SJSA1 (cell line): ENCODE results near the gene C10orf90. TPM values are rescaled to one million over a fixed set of nuclear protein-coding genes. Genes with fewer than 3 reads are reported as not detected.

Experiments used
- DNase-seq, 2 experiments: peaks; one replicate each; pipeline ENCODE4 v3.0.0-alpha.2; 2015 to 2020; ENCODE audit warnings: low spot score in 2 of 2, low read depth in 1 of 2
- H3K27ac ChIP-seq: fragments of 250-450 bp; sonication (Bioruptor Pico); 2 replicates; pipeline ENCODE4 v1.5.1; 2020; ENCODE audit warnings: mild to moderate bottlenecking, moderate library complexity
- H3K27me3 ChIP-seq: fragments of 250-450 bp; sonication (Bioruptor Pico); replicated peaks from 2 replicates; pipeline ENCODE4 v1.5.1; 2020; ENCODE audit warnings: mild to moderate bottlenecking, moderate library complexity
- H3K36me3 ChIP-seq: fragments of 250-450 bp; sonication (Bioruptor Pico); 2 replicates; pipeline ENCODE4 v1.5.1; 2020; ENCODE audit warnings: mild to moderate bottlenecking
- H3K4me1 ChIP-seq: fragments of 250-450 bp; sonication (Bioruptor Pico); replicated peaks from 2 replicates; pipeline ENCODE4 v1.6.1; 2021; ENCODE audit warnings: mild to moderate bottlenecking
- H3K4me3 ChIP-seq: fragments of 250-450 bp; sonication (Bioruptor Pico); 2 replicates; pipeline ENCODE4 v1.5.1; 2020; ENCODE audit warnings: mild to moderate bottlenecking
- H3K9me3 ChIP-seq: fragments of 250-450 bp; sonication (Bioruptor Pico); replicated peaks from 2 replicates; pipeline ENCODE4 v1.5.1; 2020; ENCODE audit warnings: mild to moderate bottlenecking
- total RNA-seq: library from RNA; depleted of rRNA; stranded (reverse); fragments of >200 nt; shearing (Covaris generic); gene quantifications from 2 replicates; pipeline ENCODE4 v1.2.3, GENCODE V29; 2014

The C10orf90 gene
- total RNA-seq, 1 experiment from 2014 or later, result not detected

GRCh38 chr10:126455036-126455765 is 215.3 kb downstream of the C10orf90 start:
- H3K4me3 ChIP-seq, result no peak overlapping the region
- H3K9me3 ChIP-seq, result no peaks in the 10 kb centered on the region
- no peaks in the 10 kb centered on the region for H3K36me3 ChIP-seq
- H3K27ac ChIP-seq, result no peak overlapping the region
- H3K4me1 ChIP-seq, result peaks cover 8% of the 10 kb centered on the region
- no peaks in the 10 kb centered on the region for H3K27me3 ChIP-seq
- no peak for DNase-seq

DNA sequence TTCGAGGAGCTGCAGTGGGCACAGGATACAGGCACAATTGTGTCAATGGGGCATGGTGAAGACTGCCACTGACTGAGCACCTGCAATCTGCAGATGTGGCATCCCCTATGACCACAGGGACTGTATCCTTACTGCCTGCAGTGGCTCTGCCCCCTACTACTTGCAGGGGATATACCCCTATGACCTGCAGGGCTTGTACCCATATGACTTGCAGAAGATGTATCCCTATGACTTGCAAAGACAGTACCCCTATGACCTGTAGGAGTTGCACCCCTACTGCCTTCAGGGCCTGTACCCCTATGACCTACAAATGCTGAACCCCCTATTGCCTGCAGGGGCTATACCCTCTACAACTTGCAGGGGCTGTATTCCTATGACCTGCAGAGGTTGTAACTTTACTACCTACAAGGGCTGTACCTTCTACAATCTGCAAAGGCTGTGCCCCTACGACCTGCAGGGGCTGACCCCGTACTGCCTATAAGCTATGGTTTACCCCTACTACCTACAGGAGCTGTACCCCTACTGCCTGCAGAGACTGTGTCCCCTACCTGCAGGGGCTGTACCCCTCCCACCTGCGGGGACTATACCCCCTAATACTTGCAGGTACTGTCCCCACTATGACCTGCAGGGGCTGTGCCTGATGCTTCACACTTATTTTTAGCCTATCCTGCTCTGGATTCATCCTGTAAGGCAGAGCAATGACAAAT is 216.3 kb downstream of the C10orf90 start:
- Histone ChIP-seq H3K9me3 (no peaks in the 10 kb centered on the region), H3K27ac (no peak overlapping the region), H3K4me3 (no peak overlapping the region), H3K27me3 (no peaks in the 10 kb centered on the region), H3K36me3 (no peaks in the 10 kb centered on the region), H3K4me1 (no peaks in the 10 kb centered on the region)
- no peak for DNase-seq

GRCh38 chr10:126452245-126452644 is 218.2 kb downstream of the C10orf90 start:
- Histone ChIP-seq H3K4me1 (no peaks in the 10 kb centered on the region), H3K36me3 (no peaks in the 10 kb centered on the region), H3K9me3 (no peaks in the 10 kb centered on the region), H3K27ac (no peak overlapping the region), H3K27me3 (no peaks in the 10 kb centered on the region), H3K4me3 (no peak overlapping the region)
- DNase-seq, result no peak

DNA sequence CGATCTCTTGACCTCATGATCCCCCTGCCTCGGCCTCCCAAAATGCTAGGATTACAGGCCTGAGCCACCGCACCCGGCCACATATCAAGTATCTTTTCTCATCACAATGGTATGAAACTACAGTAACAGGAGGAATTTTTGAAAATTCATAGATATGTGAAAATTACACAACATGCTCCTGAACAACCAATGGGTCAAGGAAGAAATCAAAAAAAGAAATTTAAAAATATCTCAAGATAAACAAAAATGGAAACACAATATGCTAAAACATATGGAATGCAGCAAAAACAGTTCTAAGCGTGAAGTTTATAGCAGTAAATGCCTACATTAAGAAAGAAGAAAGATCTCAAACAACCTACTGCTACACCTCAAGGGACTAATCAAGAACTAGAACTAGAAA is 222.4 kb downstream of the C10orf90 start:
- Histone ChIP-seq H3K9me3 (no peaks in the 10 kb centered on the region), H3K4me3 (no peak overlapping the region), H3K36me3 (no peaks in the 10 kb centered on the region), H3K4me1 (no peaks in the 10 kb centered on the region), H3K27me3 (no peaks in the 10 kb centered on the region), H3K27ac (no peak overlapping the region)
- DNase-seq, result no peak

DNA sequence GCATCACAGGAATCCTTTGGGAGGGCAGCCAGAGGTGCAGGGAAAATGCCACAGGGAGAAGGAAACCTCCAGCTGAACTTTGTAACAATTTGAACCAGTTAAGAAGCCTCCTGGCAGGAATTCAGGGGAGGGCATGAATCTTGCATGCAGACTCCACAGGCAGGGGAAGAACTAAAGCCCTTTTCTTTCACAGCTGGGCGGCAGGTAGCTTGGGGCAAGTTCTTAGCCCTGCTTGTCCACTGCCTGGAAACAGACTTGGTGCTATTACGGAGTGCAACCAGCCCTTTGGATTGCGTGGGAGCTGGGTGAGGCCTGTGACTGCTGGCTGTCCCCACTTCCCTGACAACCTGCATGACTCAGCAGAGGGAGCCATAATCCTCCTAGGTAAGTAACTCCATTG is 230.6 kb downstream of the C10orf90 start:
- no peak for DNase-seq
- Histone ChIP-seq H3K4me3 (no peak overlapping the region), H3K27me3 (no peaks in the 10 kb centered on the region), H3K9me3 (no peaks in the 10 kb centered on the region), H3K4me1 (no peaks in the 10 kb centered on the region), H3K27ac (no peak overlapping the region), H3K36me3 (no peaks in the 10 kb centered on the region)

DNA sequence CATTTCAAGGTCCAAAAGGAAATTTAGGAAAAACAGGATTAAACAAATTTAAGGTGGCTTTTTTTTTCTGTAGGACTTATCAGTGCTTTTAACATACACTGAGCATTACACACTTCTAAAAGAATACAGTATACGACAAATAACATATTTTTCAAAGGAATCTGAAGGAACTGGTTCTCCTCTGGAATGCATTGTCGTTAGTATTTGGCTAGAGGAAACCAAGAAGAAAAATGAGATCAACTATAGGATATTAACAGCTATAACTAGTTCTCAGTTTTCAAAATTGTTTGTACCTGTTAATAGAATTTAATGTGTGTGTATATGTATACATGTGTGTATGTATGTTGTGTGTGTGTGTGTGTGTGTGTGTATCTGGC is 232.1 kb downstream of the C10orf90 start:
- no peak for DNase-seq
- no peaks in the 10 kb centered on the region for H3K27me3 ChIP-seq
- peaks cover 1% of the 10 kb centered on the region; the same call in 1 of the 2 replicates for H3K4me1 ChIP-seq
- H3K27ac ChIP-seq, result no peak overlapping the region
- H3K36me3 ChIP-seq, result no peaks in the 10 kb centered on the region
- H3K9me3 ChIP-seq, result no peaks in the 10 kb centered on the region
- H3K4me3 ChIP-seq, result no peak overlapping the region

DNA sequence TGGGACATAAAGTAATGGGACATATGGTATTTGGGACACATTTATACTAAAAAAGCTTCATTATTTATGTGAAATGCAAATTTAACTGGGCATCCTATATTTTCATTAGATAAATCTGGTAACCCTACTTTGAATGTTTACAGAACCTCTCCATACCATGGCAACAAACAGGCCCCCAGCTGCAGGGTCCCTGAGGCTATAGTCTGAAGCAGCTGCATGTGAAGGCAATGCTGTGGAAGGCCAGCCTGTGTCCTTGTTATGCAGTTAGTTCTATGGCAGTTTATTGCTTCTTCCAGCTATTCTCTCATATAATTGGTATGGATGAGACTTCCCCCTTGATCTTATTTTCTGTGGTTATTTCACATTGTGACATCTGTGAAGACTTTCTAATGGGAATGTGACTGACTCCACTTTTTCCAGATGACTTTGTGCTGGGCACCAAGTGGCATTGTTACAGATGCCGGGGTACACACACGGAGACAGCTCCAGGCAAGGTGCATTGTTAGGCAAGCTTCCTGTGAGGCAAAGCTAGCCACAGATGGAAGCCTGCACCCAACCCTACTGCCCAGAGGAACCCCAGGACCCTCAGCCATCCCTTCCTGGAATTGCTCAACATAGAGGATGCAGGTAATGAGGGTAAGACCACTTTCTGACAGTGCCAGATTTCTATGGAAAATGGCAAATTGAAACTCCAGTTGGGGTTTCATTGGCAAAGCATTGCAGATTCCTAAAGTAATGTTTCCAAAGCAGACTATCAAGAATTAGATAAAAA is 232.7 kb downstream of the C10orf90 start:
- Histone ChIP-seq H3K27ac (no peak overlapping the region), H3K4me3 (no peak overlapping the region), H3K27me3 (no peaks in the 10 kb centered on the region), H3K4me1 (peaks cover 4% of the 10 kb centered on the region; the same call in 1 of the 2 replicates), H3K36me3 (no peaks in the 10 kb centered on the region), H3K9me3 (no peaks in the 10 kb centered on the region)
- DNase-seq, result no peak

DNA sequence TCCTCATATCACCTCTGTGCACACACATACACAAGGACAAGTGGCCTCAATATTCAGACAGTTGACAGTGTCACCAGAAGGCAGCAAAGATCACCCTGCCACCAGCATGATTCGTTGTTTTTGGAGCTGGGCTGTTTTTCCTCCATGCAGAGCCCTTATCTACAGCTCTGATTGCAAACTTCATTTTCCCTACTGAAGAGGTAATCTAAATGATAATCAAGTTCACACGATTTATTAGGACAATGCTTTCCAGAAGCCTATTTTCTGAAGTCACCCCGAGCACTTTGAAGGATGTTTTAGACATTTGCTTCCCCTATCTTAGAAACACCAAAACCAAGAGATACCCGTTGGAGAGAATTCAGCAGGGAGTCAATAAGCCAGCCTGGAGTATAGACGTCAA is 236.3 kb downstream of the C10orf90 start:
- H3K4me3 ChIP-seq, result no peak overlapping the region
- no peak for DNase-seq
- no peak overlapping the region for H3K27ac ChIP-seq
- peaks cover 4% of the 10 kb centered on the region; the same call in 1 of the 2 replicates for H3K4me1 ChIP-seq
- no peaks in the 10 kb centered on the region; the same call in 1 of the 2 replicates for H3K9me3 ChIP-seq
- no peaks in the 10 kb centered on the region for H3K36me3 ChIP-seq
- H3K27me3 ChIP-seq, result no peaks in the 10 kb centered on the region

GRCh38 chr10:126433351-126433750 is 237.1 kb downstream of the C10orf90 start:
- Histone ChIP-seq H3K9me3 (no peaks in the 10 kb centered on the region; the same call in 1 of the 2 replicates), H3K27me3 (no peaks in the 10 kb centered on the region), H3K4me3 (no peak overlapping the region), H3K4me1 (peaks cover 4% of the 10 kb centered on the region; the same call in 1 of the 2 replicates), H3K36me3 (no peaks in the 10 kb centered on the region), H3K27ac (no peak overlapping the region)
- DNase-seq, result no peak

DNA sequence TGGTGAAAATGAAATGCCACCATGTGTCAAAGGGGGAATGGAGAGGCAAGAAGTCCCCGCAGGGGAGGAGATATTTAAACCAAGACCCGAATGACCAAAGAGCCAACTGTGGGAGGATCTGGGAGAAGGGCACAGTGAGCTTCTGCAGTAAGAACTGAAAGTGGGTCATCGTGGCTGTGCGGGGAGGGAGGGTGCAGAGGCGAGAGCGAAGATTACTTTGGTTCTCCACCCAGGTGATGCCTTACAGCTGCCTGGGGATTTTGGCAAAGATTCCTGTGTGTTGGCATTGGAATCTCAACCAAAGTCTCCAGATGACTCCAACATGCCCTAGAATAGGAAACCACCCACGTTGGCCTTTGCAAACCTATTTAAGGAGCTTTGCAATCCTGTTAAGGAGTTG is 238.0 kb downstream of the C10orf90 start:
- H3K36me3 ChIP-seq, result no peaks in the 10 kb centered on the region
- peaks cover 4% of the 10 kb centered on the region; the same call in 1 of the 2 replicates for H3K4me1 ChIP-seq
- DNase-seq, result no peak
- H3K4me3 ChIP-seq, result no peak overlapping the region
- no peak overlapping the region for H3K27ac ChIP-seq
- H3K27me3 ChIP-seq, result no peaks in the 10 kb centered on the region
- no peaks in the 10 kb centered on the region; the same call in 1 of the 2 replicates for H3K9me3 ChIP-seq

DNA sequence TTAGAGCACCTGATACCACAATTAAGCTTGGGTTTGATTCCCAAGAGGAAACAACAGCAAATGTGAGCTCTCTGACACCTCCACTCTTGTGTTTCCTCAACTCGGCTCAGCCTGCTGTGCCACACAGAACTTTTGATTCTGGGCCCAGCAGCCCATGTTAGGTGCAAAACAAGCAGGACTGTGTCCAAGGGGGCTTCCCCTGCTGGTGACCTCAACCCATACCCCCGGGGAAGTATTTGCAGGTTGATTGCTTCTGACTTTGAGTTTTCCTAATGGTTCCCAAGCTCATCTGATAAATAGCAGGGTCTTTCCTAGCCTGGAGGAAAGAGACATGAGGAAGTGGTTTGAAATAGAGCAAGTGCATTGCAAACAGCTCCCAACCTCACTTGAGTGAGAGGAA is 238.7 kb downstream of the C10orf90 start:
- no peak for DNase-seq
- H3K27me3 ChIP-seq, result no peaks in the 10 kb centered on the region
- H3K4me3 ChIP-seq, result no peak overlapping the region
- no peaks in the 10 kb centered on the region; the same call in 1 of the 2 replicates for H3K9me3 ChIP-seq
- no peak overlapping the region for H3K27ac ChIP-seq
- H3K4me1 ChIP-seq, result peaks cover 4% of the 10 kb centered on the region; the same call in 1 of the 2 replicates
- no peaks in the 10 kb centered on the region for H3K36me3 ChIP-seq

DNA sequence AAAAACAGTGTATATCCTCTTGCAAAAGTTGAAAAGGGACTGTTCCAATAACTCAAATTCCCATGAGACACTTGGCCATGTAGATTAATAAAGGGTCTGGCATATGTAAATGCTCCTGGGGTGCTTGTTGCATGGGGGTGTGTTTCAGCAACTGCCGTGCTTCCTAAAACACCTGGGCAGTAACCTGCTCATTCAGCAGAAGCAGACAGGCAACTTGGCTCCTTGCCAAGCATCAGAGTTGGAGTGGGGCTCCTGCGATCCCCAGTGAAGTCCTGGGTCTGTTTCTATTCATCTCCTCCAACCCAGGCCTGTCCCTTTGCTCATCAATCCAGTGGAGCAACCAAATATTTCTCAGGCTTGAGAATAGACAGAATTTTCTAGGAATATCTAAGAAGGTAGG is 240.0 kb downstream of the C10orf90 start:
- Histone ChIP-seq H3K9me3 (no peaks in the 10 kb centered on the region; the same call in 1 of the 2 replicates), H3K4me3 (no peak overlapping the region), H3K27me3 (no peaks in the 10 kb centered on the region), H3K27ac (no peak overlapping the region), H3K36me3 (no peaks in the 10 kb centered on the region), H3K4me1 (peaks cover 4% of the 10 kb centered on the region; the same call in 1 of the 2 replicates)
- DNase-seq, result no peak

DNA sequence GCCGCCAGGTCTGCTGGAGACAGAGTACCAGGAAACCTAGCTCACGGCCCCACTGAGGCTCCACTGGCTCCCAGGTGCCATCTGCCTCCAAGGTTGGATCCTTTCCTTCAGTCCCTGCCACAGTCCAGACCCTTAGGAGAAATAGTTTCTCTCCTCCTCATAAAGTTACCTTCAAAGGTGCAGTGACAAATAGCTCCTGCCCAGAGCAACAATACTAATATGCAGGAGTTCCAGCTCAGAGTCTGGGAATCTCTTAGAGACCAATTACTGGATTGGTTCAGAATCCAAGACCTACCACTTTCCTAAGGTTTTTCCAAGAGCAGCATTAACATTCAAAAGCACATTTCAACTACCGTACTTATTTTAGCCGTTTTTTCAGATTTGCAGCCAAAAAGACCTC is 241.2 kb downstream of the C10orf90 start:
- Histone ChIP-seq H3K27ac (no peak overlapping the region), H3K36me3 (no peaks in the 10 kb centered on the region), H3K9me3 (no peaks in the 10 kb centered on the region; the same call in 1 of the 2 replicates), H3K4me1 (peaks cover 4% of the 10 kb centered on the region; the same call in 1 of the 2 replicates), H3K27me3 (no peaks in the 10 kb centered on the region), H3K4me3 (no peak overlapping the region)
- no peak for DNase-seq
